ENCODE results near the gene RAB12.
"Not testable (repeated sequence)": the region's sequence is repeated elsewhere in the genome, so short reads cannot be mapped to it uniquely, and the experiment has no call there.

The RAB12 gene

DNA sequence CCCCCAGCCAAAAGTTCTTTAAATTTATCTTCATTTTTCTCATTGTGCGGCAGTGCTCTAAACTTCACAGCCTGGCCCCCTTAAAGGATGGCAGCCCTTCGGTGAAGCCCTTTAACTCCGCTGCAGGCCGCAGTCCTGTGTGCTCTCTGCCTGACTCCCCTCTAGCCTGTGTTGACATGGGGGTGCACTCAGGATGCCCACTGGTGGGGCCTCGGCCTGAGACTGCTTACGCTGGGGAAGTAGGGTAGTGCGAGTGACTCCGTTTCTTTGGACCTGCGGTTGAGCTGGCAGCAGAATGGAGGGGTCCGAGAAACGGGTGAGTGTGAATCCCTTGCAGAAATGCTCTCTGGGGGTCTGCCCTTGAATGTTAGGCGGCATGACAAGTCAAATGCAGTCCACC lies 5.6 kb downstream of the RAB12 start:
- DNase-seq = no peak

DNA sequence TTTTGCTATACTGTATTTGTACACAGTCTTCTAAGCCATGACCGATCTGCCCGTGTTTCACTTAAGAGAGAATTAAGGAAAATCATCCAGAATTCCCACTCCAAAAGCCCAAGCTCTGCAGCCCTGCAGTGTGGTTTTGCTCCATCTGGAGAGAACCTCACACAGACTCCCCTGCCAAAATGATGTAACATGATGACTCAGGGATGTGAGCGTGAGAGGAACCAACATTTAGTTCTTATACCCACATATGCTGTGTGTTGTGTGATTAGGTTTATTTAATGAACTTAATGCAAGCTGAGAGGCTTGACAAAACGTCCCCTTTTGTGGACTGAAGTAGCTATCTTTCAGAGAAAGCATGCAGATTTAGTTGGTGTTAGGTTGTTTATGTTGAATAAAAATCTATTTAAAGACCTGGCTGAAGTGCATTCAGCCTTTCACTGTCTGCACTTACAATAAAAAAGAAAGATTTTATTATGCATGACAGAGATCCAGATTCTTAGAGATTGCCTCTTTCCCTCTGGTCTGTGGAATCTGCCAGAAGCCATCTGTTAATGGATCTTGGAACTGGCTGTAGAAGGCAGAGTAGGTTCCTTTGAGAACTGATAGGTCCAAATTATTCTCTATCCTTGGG lies 6.3 kb downstream of the RAB12 start:
- DNase-seq = peak; percentile 59

DNA sequence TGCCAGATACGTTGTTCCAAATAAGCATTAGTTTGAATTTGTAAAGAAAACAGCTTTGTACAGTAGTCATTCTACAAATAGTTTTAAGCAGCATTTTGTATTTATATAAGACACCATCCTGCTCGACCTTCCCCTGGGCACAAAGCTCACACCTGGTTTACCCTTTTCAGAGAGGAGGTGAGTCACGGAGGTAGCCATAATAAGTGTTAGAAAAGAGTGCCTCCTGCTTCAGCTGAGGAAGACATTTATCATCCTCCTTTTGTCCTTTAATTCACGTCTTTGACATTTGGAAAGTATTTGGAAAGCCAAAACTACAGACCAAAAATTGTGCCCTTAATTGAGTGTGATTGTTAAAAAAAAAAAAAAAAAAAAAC lies 6.8 kb downstream of the RAB12 start:
- peak; percentile 4 for DNase-seq

DNA sequence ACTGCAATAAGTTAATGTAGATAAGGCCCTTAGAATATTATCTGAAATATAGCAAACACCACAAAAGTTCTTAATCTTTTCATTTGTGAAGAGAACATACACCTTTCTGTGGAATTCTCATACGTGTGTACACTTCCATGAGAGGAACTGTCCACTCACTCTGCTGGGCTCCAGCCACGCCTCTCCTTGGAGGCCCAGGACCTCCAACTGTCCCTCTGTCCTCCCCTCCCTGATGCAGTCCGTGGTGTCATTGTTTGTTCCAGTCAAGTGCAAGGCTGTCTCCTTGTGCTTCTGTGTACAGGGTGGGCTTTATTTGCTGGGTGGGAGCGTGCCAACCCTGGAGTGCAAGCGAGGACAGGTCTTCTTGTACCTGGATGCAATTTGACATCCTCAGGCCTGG lies 8.7 kb downstream of the RAB12 start:
- DNase-seq = no peak

DNA sequence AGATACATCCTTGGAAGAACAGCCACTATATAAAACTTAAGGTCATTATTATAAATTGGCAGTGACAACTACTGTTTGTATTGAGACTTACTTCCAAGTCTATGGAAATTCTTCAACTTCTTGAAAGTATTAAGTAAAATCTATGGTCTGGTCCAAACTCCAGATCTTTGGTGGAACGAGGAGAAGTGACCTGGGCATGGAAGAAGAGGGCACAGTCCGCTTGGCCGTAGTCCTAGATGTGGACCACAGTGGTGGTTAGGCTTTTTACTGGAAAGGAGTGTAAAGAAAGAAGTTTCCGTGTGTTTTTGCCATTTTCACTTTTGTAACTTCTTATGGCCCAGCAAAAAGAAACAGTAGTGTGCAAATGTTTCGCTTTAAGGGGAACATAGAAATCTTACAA lies 9.8 kb downstream of the RAB12 start:
- DNase-seq = no peak

DNA sequence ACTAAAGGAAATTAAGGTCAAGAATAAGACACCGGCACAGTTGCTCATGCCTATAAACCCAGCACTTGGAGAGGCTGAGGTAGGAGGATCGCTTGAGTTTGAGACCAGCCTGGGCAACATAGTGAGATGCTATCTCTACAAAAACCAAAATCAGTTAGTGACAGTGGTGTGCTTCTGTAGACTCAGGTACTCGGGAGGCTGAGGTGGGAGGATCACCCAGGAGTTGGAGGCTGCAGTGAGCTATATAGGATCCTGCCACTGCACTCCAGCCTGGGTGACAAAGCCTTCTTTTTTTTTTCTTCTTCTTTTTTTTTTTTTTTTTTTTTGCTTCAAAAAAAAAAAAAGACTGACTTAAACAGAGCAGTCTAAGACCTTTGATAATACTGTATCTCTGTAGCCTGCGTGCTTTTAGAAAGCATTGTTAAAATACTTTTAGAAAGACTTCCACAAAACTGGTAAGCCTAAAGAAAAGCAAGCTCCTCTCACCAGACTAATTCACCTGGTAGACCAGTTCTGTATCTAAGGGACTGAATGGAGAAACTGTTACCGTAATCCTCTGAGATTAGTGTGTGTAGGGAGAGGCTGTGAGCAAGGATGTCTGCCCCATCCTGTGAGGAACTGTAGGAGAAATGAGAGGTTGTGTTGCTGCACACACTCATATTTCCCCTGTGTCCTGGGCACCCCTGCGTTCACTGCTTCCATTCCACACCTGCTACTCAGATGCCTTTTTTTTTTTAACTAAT lies 10.8 kb downstream of the RAB12 start:
- no peak for DNase-seq

DNA sequence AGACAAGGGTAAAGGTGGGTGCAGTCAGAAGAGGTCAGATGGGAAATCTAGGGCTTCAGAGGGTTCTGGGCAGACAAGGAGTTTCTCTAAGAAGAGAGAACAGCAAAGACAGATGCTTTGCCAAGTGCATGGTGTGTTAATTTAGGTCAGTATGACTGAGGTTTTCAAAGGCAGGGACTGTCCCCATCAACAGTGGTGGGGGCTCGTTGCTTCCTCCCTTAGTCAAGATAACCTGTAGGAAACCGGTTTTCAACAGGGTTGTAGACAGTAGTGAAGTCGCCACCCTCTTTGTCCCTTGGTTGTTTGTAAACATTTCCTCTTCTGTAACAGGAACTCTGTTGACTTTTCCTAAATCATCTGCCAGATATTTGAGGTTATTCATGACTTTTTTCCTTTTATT lies 11.6 kb downstream of the RAB12 start:
- no peak for DNase-seq

DNA sequence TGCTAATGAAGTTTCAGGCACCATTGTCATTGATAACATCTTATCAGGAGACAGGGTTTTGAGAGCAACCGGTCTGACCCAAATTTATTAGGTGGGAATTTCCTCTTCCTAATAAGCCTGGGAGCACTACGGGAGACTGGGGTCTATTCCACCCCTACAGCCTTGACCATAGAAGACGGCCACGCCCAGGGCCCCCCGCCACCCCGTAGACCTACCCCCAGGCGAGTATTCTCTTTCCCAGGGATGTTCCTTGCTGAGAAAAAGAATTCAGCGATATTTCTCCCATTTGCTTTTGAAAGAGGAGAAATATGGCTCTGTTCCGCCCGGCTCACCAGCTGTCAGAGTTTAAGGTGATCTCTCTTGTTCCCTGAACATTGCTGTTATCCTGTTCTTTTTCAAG lies 13.4 kb downstream of the RAB12 start:
- DNase-seq = not testable (repeated sequence)

DNA sequence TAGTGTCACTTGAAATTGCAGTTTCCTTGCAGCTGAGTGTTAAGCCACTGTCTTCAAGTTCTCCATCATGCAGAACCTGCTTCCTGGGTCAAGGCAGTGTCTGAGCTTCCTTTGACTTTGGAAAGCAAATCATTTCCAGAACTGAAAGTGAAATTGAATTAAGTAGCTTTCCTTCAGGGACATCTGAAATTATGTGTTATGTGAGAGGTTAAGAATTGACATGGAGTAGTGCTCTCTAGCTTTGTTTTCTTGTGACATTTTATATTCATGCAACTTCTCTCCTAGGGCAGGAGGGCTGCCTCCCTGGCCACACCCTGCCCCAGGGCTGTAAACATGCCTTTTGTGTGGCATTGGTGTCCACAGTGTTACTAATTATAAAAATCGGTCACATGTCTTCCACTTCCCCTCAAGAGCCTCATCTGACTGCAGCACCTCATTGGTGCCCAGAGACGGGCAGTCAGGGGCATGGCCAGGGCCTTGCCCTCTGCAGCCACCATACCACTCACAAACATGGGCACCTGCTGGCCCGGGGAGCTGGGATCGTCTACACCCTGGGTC lies 14.4 kb downstream of the RAB12 start:
- no peak for DNase-seq

DNA sequence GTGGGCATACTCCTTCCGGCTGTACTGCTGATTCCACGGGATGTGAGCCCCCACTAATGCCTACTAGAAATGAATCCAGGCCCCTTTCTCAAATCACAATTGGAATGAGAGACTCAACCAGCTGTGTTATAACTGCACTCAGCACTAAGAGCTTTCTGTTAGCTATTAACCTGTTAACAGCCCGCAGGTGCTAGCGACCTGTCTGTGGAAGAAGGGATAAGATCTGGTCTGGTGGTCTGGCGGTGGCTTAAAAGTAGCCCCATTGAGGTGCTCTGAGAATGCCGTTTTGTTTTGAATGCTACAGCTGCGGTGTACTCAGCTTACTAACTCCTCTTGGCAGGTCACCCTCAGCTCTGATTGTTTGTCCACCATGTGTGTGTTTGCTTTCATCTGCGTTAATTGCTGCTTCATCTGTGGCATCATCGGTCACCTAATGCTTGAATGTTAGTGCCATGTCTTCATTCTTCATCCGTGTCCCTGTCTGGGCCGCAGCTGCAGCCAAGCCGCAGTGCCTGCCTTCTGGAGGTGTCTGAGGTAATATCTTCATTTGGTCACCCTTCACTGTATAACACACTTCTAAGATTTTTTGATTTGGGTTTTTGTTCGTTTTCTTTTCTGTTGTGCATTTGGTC lies 16.3 kb downstream of the RAB12 start:
- DNase-seq = no peak

DNA sequence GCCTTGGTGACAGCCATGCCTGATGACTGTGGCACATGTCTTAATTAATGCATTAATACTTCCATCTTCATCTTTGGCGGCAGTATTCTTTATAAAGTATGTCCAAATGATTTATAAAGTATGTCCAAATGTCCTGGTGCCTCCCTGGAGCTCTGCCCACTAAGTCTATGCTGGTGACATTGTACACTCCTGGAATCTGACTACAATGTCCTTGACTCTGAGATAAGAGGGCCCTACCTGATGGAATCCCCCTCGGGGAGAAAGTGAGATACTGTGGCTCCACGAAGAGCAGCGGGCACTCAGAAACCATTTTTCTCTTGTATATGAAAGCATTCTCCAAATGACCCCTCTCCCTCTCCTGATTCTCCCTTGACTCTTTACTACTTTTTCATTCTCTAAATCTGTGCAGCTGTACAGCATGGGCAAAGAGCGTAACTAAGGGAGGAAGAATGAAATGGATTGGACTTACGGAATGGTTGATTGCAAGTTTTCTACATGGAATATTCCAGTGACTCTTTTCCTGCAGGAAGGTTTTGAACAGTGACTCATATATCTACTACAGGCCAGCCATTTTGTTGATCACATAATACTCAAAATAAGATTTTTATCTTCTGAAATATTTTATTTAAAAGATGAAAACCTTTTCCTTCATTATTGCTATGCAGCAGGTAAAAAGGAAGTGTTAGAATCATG lies 17.3 kb downstream of the RAB12 start:
- no peak for DNase-seq

DNA sequence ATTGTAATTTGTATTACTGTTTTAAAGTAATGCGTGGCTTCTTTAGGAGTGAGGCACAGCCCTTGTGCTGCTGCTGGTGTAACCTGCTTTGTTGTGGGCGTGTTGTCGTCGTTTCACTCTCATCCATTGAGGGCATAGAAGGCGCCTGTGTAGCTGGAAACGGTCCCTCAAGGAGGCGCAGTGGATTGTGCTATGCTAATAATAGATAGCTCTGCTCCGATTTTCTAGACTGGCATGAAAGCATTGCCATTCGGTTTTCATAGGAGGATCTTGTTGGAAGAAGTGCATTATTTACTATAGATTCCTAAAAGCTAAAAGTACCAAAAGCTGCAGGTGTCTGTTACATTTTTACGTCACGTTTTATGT lies 17.9 kb downstream of the RAB12 start:
- no peak for DNase-seq

DNA sequence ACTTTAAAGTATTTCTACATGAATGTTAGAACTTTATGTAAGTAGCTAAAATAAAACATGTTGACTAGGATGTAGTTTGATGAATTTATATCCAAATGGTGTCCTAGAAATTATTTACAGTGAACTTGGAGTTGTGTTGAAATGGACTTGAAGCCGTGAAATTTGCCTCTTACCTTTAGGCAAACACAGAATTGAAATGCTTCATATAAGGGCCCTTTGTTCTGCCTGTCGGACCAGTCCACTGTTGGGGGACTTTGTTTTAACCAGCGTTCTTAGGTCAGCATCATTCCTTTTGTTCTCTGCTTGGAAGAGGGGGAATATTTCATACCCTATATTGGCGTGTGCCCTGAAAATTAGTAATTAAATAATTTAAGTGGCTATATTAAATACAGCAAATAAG lies 18.3 kb downstream of the RAB12 start:
- no peak for DNase-seq

DNA sequence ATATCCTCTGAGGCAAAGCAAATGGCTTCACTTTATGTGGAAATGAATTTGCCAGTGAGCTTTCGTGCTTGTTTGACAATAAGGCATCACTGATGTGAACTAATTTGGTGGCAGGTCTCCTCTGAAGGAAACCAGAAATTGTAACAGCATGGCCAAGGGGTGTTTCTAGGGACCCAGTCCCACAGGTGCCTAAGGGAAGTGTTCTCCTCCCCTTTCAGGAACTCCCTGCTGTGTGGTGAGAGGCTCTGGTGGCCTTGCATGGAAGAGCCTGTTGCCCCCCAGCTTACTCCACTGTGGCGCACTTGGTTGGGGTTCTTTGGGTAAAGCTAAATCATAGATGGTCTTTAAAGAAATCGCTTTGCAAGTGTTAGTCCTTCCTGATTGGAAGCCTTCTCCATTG lies 20.4 kb downstream of the RAB12 start:
- DNase-seq = no peak

DNA sequence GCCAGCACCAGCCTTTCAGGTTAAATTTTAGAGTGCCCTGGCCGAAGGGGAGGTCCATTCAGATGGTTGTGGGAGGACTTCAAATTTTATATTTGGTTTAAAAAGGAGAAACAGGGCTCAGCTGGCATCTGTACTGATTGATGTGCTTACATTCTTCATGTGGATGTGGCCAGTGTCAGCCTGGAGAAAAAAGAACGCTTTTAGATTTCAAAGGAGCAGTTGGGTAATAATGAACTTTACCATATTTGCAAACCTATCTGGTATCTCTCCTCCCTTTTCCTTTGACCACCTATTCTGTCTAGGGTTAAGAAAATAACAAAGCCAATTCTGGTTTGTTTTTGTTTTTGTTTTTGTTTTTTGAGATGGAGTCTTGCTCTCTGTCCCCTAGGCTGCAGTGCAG lies 21.3 kb downstream of the RAB12 start:
- DNase-seq = no peak

DNA sequence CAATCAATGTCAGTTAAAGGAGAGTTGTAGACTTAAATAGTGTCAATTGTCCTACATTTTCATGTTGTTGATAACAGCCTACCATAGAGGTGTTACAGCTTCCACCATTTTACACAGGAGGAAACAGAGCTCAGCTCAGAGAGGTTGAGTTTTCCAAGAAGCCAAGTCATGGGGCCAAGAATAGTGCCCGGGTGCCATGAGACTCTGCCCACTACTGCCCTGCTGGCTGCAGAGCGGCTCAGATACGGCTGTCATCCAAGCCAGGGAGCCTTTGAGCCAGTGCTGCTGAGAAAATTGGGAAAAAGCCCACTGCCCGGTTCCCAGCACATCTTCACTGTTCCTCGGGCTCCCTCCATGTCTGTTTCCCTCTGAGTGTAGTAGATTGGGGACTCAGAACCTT lies 22.0 kb downstream of the RAB12 start:
- no peak for DNase-seq

DNA sequence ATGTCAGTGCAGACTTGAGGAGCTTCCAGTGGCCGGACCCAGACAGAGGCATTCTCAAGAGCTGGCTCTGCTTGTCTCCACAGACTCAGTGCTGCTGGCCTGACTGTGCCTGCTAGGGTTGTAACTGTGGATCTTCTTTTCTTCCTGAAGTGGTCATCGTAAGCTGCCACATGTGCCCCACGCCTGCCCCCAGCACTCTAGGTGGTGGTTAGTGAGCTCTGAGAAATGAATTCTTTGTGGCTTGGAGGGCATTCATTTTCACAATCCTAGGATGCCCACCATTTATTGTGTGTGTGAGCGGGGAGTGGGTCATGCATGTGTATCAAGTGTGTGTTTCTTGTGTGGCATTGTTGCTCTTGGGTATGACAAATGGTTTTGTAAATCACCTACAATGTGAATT lies 23.1 kb downstream of the RAB12 start:
- no peak for DNase-seq

DNA sequence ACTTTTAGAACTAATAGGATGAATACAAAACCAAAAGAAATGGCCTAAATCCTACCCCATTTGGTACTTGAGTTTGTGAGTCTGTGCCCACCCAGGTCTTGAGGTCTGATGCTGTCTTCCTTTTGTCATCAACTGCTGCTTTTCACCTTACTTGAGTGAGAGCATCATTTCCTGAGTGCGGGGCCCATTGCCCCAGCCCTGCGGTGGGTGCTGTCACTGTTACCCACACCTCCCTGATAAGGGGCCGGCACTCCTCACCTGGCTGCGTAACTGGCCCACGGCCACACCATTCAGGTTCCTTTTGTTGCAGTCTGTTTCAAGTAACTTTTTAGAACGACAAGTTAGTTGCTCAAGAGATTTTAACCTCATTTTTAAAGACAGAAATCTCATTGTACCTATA lies 25.3 kb downstream of the RAB12 start:
- DNase-seq = no peak

DNA sequence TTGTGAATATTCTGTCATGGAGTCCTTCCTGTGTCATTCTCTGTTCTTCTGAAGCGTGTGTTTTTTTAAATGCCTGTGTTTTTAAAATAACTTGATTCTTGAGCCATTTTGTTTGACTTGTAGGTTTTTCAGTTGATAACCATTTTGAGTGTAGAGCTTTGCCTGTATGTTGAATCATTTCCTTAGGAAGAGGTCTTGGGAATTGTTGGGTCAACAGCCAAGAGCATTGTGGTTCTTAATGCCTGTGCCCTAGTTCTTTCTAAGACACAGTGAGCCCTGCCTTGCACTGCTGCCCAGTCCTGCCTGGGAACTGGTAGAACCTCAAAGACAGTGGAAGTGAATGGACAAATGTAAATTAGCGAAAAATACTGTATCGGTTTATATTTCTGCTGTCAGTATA lies 25.9 kb downstream of the RAB12 start:
- DNase-seq = no peak

DNA sequence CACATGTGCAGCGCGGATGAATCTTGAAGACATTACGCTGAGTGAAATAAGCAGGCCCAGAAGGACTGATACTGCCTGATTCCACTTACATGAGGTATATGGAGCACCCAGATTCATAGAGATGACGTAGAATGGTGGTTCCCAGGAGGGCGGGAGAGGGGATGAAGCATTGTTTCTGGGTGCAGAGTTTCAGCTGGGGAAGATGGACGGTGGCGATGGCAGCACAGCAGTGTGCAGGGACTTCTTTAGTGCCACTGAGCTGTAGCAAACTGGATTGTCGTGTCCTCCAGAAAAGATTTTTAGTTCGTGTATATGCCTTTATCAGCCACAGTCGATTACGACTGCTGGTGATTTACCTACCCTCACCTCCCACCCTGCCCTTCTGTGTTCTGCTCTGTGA lies 30.5 kb downstream of the RAB12 start:
- DNase-seq = no peak

DNA sequence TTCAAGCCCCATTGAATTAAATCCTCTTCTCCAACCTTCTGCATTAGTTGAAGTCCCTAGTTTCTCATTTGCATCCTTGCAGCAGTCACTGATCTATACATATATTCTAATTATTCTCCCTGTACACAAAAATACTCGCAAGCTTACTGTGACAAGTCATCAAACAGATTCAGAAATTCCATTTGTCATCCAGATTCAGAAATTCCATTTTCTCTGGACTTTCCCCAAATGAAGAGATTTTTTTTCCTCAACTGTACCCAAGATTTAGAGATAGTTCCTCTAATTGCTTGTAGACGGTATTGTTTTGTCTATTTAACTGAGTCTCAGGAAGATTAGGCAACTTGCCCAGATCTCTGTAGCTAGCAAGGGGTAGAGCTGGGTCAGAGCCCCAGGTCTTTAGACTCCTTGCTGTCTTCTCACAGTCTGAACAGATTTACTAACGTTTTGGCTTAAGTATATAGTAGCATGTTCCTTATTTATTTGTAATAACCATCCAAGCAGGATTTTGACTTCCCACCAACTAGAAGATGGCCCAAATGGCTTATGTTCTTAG lies 34.2 kb downstream of the RAB12 start:
- DNase-seq = no peak

DNA sequence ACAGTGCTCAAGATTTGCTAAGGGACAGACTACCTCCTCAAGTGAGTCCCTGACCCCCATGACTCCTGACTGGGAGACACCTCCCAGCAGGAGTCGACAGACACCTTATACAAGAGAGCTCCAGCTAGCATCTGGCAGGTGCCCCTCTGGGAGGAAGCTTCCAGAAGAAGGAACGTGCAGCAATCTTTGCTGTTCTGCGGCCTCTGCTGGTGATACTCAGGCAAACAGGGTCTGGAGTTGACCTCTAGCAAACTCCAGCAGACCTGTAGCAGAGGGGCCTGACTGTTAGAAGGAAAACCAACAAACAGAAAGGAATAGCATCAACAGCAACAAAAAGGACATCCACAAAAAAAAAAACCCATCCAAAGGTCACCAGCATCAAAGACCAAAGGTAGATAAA lies 38.1 kb downstream of the RAB12 start:
- not testable (repeated sequence) for DNase-seq

DNA sequence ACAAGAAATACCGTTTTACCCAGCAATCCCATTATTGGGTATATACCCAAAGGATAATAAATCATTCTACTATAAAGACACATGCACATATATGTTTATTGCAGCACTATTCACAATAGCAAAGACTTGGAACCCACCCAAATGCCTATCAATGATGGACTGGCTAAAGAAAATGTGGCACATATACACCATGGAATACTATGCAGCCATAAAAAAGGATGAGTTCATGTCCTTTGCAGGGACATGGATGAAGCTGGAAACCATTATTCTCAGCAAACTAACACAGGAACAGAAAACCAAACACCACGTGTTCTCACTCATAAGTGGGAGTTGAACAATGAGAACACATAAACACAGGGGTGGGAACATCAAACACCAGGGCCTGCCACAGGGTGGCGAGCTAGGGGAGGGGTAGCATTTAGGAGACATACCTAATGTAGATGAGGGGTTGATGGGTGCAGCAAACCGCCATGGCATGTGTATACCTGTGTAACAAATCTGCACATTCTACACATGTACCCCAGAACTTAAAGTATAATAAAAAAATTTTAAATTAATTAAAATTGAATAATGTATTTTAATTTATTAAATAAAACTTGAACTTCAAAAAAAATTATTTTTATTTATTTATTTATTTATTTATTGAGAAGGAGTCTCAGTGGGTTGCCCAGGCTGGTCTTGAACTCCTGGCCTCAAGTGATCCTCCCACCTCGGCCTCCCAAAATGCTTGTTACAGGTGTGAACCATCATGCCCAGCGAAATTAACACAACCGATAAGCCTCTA lies 42.4 kb downstream of the RAB12 start:
- not testable (repeated sequence) for DNase-seq
